Brain microvascular endothelial cell (primary cell): ENCODE data around the gene CEP89.
"Not testable (repeated sequence)": the region's sequence is repeated elsewhere in the genome, so short reads cannot be mapped to it uniquely, and the experiment has no call there.

Experiments used
- DNase-seq: peaks from one replicate; pipeline ENCODE4 v3.0.0-alpha.2; 2020
- H3K27ac ChIP-seq: fragments of 250-450 bp; sonication (Bioruptor Pico); 2 replicates; pipeline ENCODE4 v1.5.1; 2020; ENCODE audit warnings: mild to moderate bottlenecking, moderate library complexity
- H3K27me3 ChIP-seq: fragments of 250-450 bp; sonication (Bioruptor Pico); replicated peaks from 2 replicates; pipeline ENCODE4 v1.5.1; 2020; ENCODE audit warnings: mild to moderate bottlenecking
- H3K36me3 ChIP-seq: fragments of 250-450 bp; sonication (Bioruptor Pico); replicated peaks from 2 replicates; pipeline ENCODE4 v1.5.1; 2020; ENCODE audit warnings: mild to moderate bottlenecking
- H3K4me3 ChIP-seq: 2 replicates; pipeline ENCODE4 v1.5.1; 2011; ENCODE audit warnings: low read depth, mild to moderate bottlenecking, control low read depth, low read length, moderate library complexity
- CTCF ChIP-seq: IDR thresholded peaks from 2 replicates; pipeline ENCODE4 v1.5.1; 2011; ENCODE audit warnings: low read depth, mild to moderate bottlenecking, moderate library complexity, low read length, control low read depth, inconsistent platforms; ENCODE audit errors: missing control alignments
- in situ Hi-C: cut with HindIII; loops from 2 replicates; pipeline ENCODE4 v1.10.0; 2017; ENCODE audit warnings: low sequenced_read_pairs, low pct_ligation_motif_present

Gene CEP89

GRCh38 chr19:32889137-32889934 is 82.4 kb downstream of the CEP89 start:
- no peaks in the 10 kb centered on the region for H3K27me3 ChIP-seq
- no peak overlapping the region for H3K27ac ChIP-seq
- in situ Hi-C loops, result no loop called here
- no peak for DNase-seq
- H3K4me3 ChIP-seq, result no peak overlapping the region
- H3K36me3 ChIP-seq, result peaks cover 2% of the 10 kb centered on the region
- no peak for TF ChIP-seq CTCF

- no peaks in the 10 kb centered on the region for H3K27me3 ChIP-seq
- no peak for TF ChIP-seq CTCF
- H3K36me3 ChIP-seq, result no peaks in the 10 kb centered on the region
- H3K4me3 ChIP-seq, result no peak overlapping the region
- H3K27ac ChIP-seq, result no peak overlapping the region
- in situ Hi-C loops, result no loop called here
- no peak for DNase-seq
Measured at GRCh38 chr19:32887572-32888215, 84.1 kb downstream of the CEP89 start.

GRCh38 chr19:32886241-32886640 is 85.5 kb downstream of the CEP89 start:
- Histone ChIP-seq H3K27me3 (no peaks in the 10 kb centered on the region), H3K4me3 (no peak overlapping the region), H3K27ac (no peak overlapping the region), H3K36me3 (no peaks in the 10 kb centered on the region)
- in situ Hi-C loops, result no loop called here
- DNase-seq, result no peak
- TF ChIP-seq CTCF, result no peak

GRCh38 chr19:32885255-32885654 is 86.5 kb downstream of the CEP89 start:
- DNase-seq, result peak; percentile 5
- in situ Hi-C loops, result not testable (repeated sequence)

GRCh38 chr19:32881766-32882165 is 90.0 kb downstream of the CEP89 start:
- Histone ChIP-seq H3K27me3 (no peaks in the 10 kb centered on the region), H3K27ac (no peak overlapping the region), H3K36me3 (no peaks in the 10 kb centered on the region), H3K4me3 (no peak overlapping the region)
- TF ChIP-seq CTCF, result no peak
- in situ Hi-C loops, result no loop called here
- DNase-seq, result no peak

More at GRCh38 chr19:32885255-32885654, 86.5 kb downstream of the CEP89 start:
- H3K27ac ChIP-seq, H3K4me3 ChIP-seq, H3K27me3 ChIP-seq, H3K36me3 ChIP-seq: not testable (repeated sequence)

GRCh38 chr19:32880622-32881021 is 91.1 kb downstream of the CEP89 start:
- in situ Hi-C loops, result no loop called here
- Histone ChIP-seq H3K4me3 (no peak overlapping the region), H3K27ac (no peak overlapping the region), H3K36me3 (no peaks in the 10 kb centered on the region), H3K27me3 (no peaks in the 10 kb centered on the region)
- no peak for TF ChIP-seq CTCF
- no peak for DNase-seq
